Hematopoietic multipotent progenitor cell treated with erythropoietin and hydrocortisone succinate and interleukin-3 and kit ligand, for 8 days (in vitro differentiated cells): Measurements from ENCODE around the gene CD302.
"Not testable (repeated sequence)": the region's sequence is repeated elsewhere in the genome, so short reads cannot be mapped to it uniquely, and the experiment has no call there.

ENCODE experiments used
- DNase-seq: peaks from one replicate; pipeline ENCODE4 v3.0.0-alpha.2; 2015

Gene CD302

DNA sequence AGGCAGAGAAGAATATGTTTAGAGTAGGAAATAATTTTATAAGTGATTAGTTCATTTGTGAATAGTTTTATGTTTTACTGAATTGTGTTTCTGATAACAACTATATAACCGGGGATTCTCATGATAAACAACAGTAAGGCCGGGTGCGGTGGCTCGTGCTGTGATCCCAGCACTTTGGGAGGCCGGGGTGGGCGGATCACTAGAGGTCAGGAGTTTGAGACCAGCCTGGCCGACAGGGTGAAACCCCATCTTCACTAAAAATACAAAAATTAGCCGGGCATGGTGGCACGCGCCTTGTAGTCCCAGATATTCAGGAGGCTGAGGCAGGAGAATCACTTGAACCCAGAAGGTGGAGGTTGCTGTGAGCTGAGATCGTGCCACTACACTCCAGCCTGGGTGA, 52.8 kb downstream of the CD302 start:
- DNase-seq, result not testable (repeated sequence)

DNA sequence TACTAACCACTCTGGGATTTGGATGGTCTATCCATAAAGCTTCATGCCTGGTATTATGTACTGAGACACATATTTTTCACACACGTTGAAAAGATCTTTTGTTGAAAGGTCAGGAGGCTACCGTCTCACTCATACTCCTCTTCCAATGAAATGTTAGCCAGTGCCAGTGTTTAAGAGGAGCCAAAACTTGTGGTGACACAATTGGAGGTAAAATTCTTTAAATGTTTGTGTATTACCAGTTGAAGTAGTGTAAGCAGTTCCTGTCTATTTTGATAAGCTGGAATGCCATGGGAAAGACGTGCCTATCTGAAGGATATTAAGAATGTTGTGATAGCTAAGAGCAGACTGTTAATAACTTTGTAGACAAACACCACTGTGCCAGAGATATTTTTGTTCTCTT, 53.6 kb downstream of the CD302 start:
- no peak for DNase-seq

DNA sequence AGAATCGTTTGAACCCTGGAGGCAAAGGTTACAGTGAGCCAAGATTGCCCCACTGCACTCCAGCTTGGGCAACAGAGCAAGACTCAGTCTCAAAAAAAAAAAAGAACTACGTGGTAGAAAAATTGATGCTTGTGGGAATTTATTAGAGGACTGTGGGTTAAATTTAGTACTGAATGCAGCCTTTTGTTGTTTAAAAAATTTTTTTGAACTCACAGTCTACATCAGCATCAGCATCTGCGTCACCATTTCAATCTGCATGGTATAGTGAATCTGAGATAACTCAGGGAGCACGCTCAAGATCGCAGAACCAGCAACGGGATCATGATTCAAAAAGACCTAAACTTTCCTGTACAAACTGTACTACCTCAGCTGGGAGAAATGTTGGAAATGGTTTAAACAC, 55.2 kb downstream of the CD302 start:
- no peak for DNase-seq

DNA sequence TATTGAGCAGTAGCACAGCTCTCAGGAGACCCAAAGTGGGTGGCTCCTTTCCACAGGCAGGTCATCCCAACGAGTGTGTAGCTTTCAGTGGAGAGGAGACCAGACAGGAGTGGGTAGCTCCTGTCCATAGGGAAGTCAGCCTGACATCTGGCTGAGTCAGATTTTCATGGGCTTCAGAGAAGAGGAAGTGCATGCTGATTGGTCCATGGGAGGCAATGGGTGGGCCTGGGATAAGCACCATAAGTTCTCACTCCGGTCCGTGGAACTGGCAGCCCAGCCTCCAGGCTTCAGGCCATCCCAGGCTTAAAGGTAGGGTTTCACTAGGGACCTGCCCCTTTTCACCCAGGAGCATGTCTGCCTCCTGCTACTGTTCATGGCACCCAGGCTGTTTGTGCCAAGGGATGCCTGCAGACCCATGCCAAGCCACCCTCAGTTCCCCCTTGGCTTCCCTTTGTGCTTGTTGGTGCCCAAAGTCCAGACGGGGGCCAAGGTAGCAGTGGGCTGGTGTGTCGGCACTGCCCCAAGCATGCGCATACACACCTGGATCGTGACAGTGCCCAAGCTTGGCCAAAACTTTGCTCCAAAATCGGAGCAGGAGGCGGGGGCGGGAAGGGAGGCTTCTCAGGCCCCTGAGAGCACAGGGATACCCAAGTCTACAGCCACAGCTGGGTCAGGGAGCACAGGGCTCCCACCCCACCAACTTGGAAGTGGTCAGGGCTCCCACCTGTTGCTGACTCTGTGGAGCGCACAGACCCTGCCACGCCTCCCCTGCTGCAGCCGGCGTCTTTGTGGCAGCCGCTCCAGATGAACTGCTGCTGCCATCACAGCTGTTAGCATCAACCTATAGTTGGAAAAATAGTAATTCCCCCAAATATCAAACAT, 59.3 kb downstream of the CD302 start:
- no peak for DNase-seq

DNA sequence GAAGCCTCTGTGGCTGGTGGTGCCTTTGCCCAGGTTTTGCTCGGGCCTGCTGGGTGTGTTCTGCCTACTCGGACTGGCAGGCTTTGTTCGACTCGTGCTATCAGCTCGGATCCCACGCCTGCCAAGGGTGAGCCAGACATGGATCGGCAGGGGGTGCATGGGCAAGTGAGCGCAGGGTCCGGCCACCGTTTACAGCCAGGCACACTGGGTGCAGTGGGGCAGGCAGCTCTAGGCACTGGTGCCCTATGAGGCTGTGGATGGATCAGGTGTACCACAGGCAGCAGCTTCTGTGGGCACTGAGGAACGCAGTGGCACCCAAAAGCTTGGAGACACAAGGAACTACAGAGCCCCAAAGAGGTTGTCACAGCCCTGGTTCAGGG, 60.1 kb downstream of the CD302 start:
- DNase-seq, result no peak

DNA sequence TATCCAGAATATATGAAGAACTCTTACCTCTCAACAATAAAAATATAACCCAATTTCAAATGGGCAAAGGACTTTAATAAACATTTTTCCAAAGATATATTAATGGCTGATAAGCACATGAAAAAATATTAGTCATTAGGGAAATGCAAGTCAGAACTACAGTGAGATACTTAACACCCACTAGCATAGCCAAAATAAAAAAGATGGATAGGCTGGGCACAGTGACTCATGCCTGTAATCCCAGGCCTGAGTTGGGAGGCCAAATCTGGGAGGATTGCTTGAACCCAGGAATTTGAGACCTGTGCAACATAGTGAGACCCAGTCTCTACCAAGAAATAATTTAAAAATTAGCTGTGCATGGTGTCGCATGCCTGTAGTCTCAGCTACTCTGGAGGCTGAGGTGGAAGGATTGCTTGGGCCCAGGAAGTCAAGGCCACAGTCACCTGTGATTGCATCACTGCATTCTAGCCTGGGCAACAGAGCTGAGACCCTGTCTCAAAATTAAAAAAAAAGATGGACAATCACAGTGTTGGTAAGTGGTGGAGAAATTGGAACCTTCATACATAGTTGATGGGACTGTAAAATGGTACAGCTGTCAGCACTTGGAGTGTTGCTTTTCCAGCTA, 60.6 kb downstream of the CD302 start:
- no peak for DNase-seq

GRCh38 chr2:159736048-159736447, 62.0 kb downstream of the CD302 start:
- DNase-seq, result no peak

GRCh38 chr2:159735648-159736047, 62.4 kb downstream of the CD302 start:
- no peak for DNase-seq

GRCh38 chr2:159728629-159729028, 69.4 kb downstream of the CD302 start:
- no peak for DNase-seq

DNA sequence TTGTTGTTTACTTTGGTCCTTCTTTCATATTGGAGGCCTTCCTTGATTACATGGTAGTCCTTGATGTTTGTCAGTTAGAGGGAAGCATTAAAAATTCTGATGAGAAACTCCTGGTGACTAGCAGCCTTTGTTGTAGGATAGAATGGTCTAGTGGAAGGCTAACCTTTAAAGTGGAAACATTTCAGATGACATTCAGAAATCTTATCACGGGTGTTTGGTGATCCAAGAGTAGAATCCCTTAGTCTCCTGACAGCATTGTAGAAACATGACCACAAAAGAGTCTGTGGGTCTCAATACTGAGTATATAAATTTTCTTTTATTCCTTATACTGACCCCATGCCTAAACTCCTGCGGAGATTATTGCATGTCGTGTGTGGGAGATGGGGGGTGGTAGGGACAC, 72.3 kb downstream of the CD302 start:
- DNase-seq, result no peak

DNA sequence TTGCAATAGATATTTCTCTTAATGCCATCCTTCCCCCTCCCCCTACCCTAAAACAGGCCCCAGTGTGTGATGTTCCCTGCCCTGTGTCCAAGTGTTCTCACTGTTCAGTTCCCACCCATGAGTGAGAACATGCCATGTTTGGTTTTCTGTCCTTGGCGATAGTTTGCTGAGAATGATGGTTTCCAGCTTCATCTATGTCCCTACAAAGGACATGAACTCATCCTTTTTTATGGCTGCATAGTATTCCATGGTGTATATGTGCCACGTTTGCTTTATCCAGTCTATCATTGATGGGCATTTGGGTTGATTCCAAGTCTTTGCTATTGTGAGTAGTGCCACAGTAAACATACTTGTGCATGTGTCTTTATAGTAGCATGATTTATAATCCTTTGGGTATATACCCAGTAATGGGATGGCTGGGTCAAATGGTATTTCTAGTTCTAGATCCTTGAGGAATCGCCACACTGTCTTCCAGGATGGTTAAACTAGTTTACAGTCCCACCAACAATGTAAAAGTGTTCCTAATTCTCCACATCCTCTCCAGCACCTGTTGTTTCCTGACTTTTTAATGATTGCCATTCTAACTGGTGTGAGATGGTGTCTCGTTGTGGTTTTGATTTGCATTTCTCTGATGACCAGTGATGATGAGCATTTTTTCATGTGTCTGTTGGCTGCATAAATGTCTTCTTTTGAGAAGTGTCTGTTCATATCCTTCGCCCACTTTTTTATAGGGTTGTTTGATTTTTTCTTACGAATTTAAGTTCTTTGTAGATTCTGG, 73.0 kb downstream of the CD302 start:
- DNase-seq, result not testable (repeated sequence)

GRCh38 chr2:159722580-159722979, 75.4 kb downstream of the CD302 start:
- no peak for DNase-seq

DNA sequence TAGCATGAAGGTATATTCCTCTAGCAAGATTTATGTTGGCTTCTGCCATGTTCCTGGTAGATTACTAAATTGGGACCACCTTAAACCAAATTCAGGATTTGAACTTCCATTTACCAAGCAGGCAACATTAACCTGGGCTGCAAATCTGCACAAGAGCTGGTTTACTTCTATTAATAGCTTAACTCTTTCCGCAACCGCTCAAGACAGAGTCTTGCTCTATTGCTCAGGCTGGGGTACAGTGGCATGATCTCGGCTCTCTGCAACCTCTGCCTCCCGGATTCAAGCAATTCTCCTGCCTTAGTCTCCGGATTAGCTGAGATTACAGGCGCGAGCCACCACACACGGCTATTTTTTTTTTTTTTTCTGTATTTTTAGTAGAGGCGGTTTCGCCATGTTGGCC, 77.3 kb downstream of the CD302 start:
- no peak for DNase-seq
